ENCODE measurements around the gene DNAI7.
A peak's percentile ranks its signal among the peaks of the same experiment; 100 is the strongest.

Gene DNAI7

GRCh38 chr12:25182765-25183164 lies 12.2 kb downstream of the DNAI7 start:
- DNase-seq (ENCODE audit: low read depth): no peak

- DNase-seq (ENCODE audit: low read depth): no peak
Observed at GRCh38 chr12:25162866-25163265, 32.1 kb downstream of the DNAI7 start.

GRCh38 chr12:25156061-25156460 lies 38.9 kb downstream of the DNAI7 start:
- DNase-seq (ENCODE audit: low read depth): no peak

GRCh38 chr12:25155022-25155576 lies 39.9 kb downstream of the DNAI7 start:
- peak; percentile 38 for DNase-seq (ENCODE audit: low read depth)

GRCh38 chr12:25152055-25152454 lies 42.9 kb downstream of the DNAI7 start:
- DNase-seq (ENCODE audit: low read depth): no peak

GRCh38 chr12:25151476-25151875 lies 43.5 kb downstream of the DNAI7 start:
- peak; percentile 96 for DNase-seq (ENCODE audit: low read depth)

GRCh38 chr12:25146686-25147085 lies 48.3 kb downstream of the DNAI7 start:
- DNase-seq (ENCODE audit: low read depth): no peak

GRCh38 chr12:25135531-25136154 lies 59.3 kb downstream of the DNAI7 start:
- peak; percentile 8 for DNase-seq (ENCODE audit: low read depth)

- no peak for DNase-seq (ENCODE audit: low read depth)
Observed at GRCh38 chr12:25131270-25131669, 63.7 kb downstream of the DNAI7 start.

GRCh38 chr12:25130741-25131188 lies 64.2 kb downstream of the DNAI7 start:
- DNase-seq (ENCODE audit: low read depth): peak; percentile 61

GRCh38 chr12:25126746-25127145 lies 68.2 kb downstream of the DNAI7 start:
- no peak for DNase-seq (ENCODE audit: low read depth)

GRCh38 chr12:25126101-25126500 lies 68.9 kb downstream of the DNAI7 start:
- no peak for DNase-seq (ENCODE audit: low read depth)

- no peak for DNase-seq (ENCODE audit: low read depth)
Observed at GRCh38 chr12:25124493-25124892, 70.5 kb downstream of the DNAI7 start.

- no peak for DNase-seq (ENCODE audit: low read depth)
Observed at GRCh38 chr12:25123126-25123525, 71.8 kb downstream of the DNAI7 start.

GRCh38 chr12:25121916-25122315 lies 73.0 kb downstream of the DNAI7 start:
- peak; percentile 59 for DNase-seq (ENCODE audit: low read depth)

GRCh38 chr12:25121110-25121509 lies 73.8 kb downstream of the DNAI7 start:
- no peak for DNase-seq (ENCODE audit: low read depth)

- DNase-seq (ENCODE audit: low read depth): no peak
Observed at GRCh38 chr12:25119020-25119419, 75.9 kb downstream of the DNAI7 start.

GRCh38 chr12:25115677-25116076 lies 79.3 kb downstream of the DNAI7 start:
- DNase-seq (ENCODE audit: low read depth): no peak

- DNase-seq (ENCODE audit: low read depth): no peak
Observed at GRCh38 chr12:25113651-25114050, 81.3 kb downstream of the DNAI7 start.

- no peak for DNase-seq (ENCODE audit: low read depth)
Observed at GRCh38 chr12:25110260-25110659, 84.7 kb downstream of the DNAI7 start.

- DNase-seq (ENCODE audit: low read depth): no peak
Observed at GRCh38 chr12:25107920-25108319, 87.0 kb downstream of the DNAI7 start.

- DNase-seq (ENCODE audit: low read depth): peak; percentile 21
Observed at GRCh38 chr12:25106818-25107217, 88.1 kb downstream of the DNAI7 start.

- DNase-seq (ENCODE audit: low read depth): no peak
Observed at GRCh38 chr12:25102402-25102801, 92.6 kb downstream of the DNAI7 start.

GRCh38 chr12:25101092-25101445 lies 93.9 kb downstream of the DNAI7 start:
- DNase-seq (ENCODE audit: low read depth): no peak

Data from amniotic epithelial cell (primary cell).